Peyer's patch (tissue), 4 donors: Measurements from ENCODE around the gene PURA.

Experiments
- POLR2A ChIP-seq, 2 donors: fragments of 450-650 bp; IDR thresholded peaks; one replicate each; pipeline ENCODE4 v1.5.1; 2017; ENCODE audit warnings: antibody characterized with exemption in 2 of 2, mild to moderate bottlenecking in 2 of 2, moderate library complexity in 2 of 2
- TF ChIP-seq, protein P1 (sequence below), 6 experiments: fragments of 450-650 bp in 4 of 6; fragments of 200-600 bp in 2 of 6; sonication (generic) in 1 of 6; IDR thresholded peaks; one replicate each; pipeline ENCODE4 v1.5.1; 2017 to 2019; ENCODE audit warnings: antibody characterized with exemption in 6 of 6, mild to moderate bottlenecking in 3 of 6, moderate library complexity in 1 of 6

DNA sequence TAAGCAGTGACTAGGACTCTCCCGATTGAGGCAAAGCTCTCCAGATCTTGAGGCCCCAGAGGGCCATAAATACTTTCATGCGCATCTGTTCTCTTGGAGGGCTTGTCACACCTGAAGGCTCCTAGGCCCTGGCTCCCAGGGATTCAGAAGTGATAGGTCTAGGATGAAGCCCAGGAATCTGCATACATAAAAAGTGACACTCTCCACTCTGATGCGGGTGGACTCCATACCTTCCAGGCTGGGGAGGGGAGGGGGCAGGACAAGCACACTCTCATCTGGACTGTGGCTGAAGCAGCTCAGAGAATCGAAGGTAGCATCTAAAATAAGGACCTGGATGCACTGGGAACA, 52.0 kb downstream of the PURA start:
- TF ChIP-seq, protein P1, sequence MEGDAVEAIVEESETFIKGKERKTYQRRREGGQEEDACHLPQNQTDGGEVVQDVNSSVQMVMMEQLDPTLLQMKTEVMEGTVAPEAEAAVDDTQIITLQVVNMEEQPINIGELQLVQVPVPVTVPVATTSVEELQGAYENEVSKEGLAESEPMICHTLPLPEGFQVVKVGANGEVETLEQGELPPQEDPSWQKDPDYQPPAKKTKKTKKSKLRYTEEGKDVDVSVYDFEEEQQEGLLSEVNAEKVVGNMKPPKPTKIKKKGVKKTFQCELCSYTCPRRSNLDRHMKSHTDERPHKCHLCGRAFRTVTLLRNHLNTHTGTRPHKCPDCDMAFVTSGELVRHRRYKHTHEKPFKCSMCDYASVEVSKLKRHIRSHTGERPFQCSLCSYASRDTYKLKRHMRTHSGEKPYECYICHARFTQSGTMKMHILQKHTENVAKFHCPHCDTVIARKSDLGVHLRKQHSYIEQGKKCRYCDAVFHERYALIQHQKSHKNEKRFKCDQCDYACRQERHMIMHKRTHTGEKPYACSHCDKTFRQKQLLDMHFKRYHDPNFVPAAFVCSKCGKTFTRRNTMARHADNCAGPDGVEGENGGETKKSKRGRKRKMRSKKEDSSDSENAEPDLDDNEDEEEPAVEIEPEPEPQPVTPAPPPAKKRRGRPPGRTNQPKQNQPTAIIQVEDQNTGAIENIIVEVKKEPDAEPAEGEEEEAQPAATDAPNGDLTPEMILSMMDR (IDR thresholded peaks at IDR 0.05) = no peak
- TF ChIP-seq POLR2A (IDR thresholded peaks at IDR 0.05) = no peak
